Natural killer cell (primary cell): ENCODE results near the gene INPP5B. TPM values are rescaled to one million over a fixed set of nuclear protein-coding genes. Genes with fewer than 3 reads are reported as not detected.

Experiments used
- ATAC-seq, 3 donors: fragments of 150-1000 bp in 2 of 3; fragments of 200-7000 bp in 1 of 3; cut with Tn5 transposase; 1 replicate in 1 of 3; 2 replicates in 2 of 3; pipeline ENCODE4 v1.10.0; 2021; ENCODE audit warnings: mild to moderate bottlenecking in 2 of 3, moderate library complexity in 2 of 3
- DNase-seq, 2 donors: peaks; one replicate each; pipeline versions ENCODE4 v3.0.0 to v3.0.0-alpha.2; 2013 to 2021; ENCODE audit warnings: mixed read lengths in 1 of 2
- H3K27ac ChIP-seq: one replicate; pipeline ENCODE4 v1.5.1; 2013; ENCODE audit warnings: mild to moderate bottlenecking, low read length
- H3K27me3 ChIP-seq: one replicate; pipeline ENCODE4 v1.6.1; 2013; ENCODE audit warnings: low read length; ENCODE audit not compliant: control insufficient read depth, insufficient read depth
- H3K36me3 ChIP-seq: one replicate; pipeline ENCODE4 v1.6.1; 2013; ENCODE audit warnings: low read length; ENCODE audit not compliant: control insufficient read depth, insufficient read depth
- H3K4me1 ChIP-seq: one replicate; pipeline ENCODE4 v1.6.1; 2013; ENCODE audit warnings: low read length; ENCODE audit not compliant: control insufficient read depth, insufficient read depth
- H3K4me3 ChIP-seq: one replicate; pipeline ENCODE4 v1.5.1; 2013; ENCODE audit warnings: low read length
- H3K9me3 ChIP-seq: one replicate; pipeline ENCODE4 v1.6.1; 2013; ENCODE audit warnings: low read length; ENCODE audit not compliant: control insufficient read depth, insufficient read depth
- H3K27ac Mint-ChIP-seq, 2 donors: one replicate each; pipeline ENCODE4 v1.8.0; 2022; ENCODE audit warnings: mild to moderate bottlenecking in 2 of 2, mixed read lengths in 2 of 2, moderate library complexity in 1 of 2
- H3K27me3 Mint-ChIP-seq, 2 donors: one replicate each; pipeline ENCODE4 v1.8.0; 2022; ENCODE audit warnings: low read depth in 2 of 2, mixed read lengths in 2 of 2
- H3K36me3 Mint-ChIP-seq: one replicate; pipeline ENCODE4 v1.8.0; 2022; ENCODE audit warnings: mixed read lengths
- H3K4me1 Mint-ChIP-seq, 2 donors: one replicate each; pipeline ENCODE4 v1.8.0; 2022; ENCODE audit warnings: mixed read lengths in 2 of 2
- H3K4me3 Mint-ChIP-seq: one replicate; pipeline ENCODE4 v1.8.0; 2022; ENCODE audit warnings: mild to moderate bottlenecking, moderate library complexity, mixed read lengths
- H3K9me3 Mint-ChIP-seq, 2 donors: one replicate each; pipeline ENCODE4 v1.8.0; 2022; ENCODE audit warnings: mixed read lengths in 2 of 2
- WGBS: methylation state at CpG from one replicate; pipeline ENCODE4 v1.1.7; 2013; ENCODE audit warnings: missing lambda C conversion rate; ENCODE audit not compliant: insufficient coverage; 5-methylcytosine and 5-hydroxymethylcytosine counted together
- intact Hi-C: fragments of 100-400 bp; cut with micrococcal nuclease; formaldehyde crosslinking; loops from one replicate; pipeline ENCODE4 v1.14.2; 2022
- total RNA-seq, 4 donors: library from RNA; stranded (reverse); fragments of 120-200 nt in 1 of 4; gene quantifications; one replicate each; pipeline versions ENCODE4 v1.2.3 to v1.2.4, GENCODE V29; 2013 to 2022
- TF ChIP-seq, protein P1 (sequence below): fragments of 200-600 bp; IDR thresholded peaks from one replicate; pipeline ENCODE4 v1.8.0; 2022; ENCODE audit warnings: antibody characterized with exemption

The INPP5B gene
- total RNA-seq, 3 donors from 2014 or later (not counting 1 experiment from before 2014, with no cell fraction given), result 34.0 to 66.2 (median 54.7) TPM

DNA sequence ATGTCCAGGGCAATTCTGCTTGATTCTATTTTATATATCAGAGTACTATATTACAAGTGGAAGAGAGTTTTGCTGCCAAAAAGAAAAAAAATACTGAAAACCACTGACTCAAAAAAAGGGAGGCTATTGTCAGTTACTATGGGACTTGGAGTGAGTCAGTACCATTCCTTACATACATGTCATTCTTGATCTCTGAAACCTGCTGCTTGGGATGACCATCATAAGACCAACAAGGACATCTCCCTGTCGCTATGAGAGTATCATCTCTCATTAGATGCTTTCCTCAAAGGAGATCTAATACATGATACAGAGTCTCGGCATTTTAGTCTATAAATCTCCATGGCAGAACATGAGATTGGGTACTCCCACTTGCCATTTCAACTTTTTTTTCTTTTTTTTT lies 11.8 kb upstream of the INPP5B start:
- Histone ChIP-seq H3K36me3 (peaks cover 43% of the 10 kb centered on the region), H3K27me3 (no peaks in the 10 kb centered on the region), H3K9me3 (no peaks in the 10 kb centered on the region), H3K4me3 (no peak overlapping the region), H3K4me1 (no peaks in the 10 kb centered on the region), H3K27ac (no peak overlapping the region)
- TF ChIP-seq, protein P1, sequence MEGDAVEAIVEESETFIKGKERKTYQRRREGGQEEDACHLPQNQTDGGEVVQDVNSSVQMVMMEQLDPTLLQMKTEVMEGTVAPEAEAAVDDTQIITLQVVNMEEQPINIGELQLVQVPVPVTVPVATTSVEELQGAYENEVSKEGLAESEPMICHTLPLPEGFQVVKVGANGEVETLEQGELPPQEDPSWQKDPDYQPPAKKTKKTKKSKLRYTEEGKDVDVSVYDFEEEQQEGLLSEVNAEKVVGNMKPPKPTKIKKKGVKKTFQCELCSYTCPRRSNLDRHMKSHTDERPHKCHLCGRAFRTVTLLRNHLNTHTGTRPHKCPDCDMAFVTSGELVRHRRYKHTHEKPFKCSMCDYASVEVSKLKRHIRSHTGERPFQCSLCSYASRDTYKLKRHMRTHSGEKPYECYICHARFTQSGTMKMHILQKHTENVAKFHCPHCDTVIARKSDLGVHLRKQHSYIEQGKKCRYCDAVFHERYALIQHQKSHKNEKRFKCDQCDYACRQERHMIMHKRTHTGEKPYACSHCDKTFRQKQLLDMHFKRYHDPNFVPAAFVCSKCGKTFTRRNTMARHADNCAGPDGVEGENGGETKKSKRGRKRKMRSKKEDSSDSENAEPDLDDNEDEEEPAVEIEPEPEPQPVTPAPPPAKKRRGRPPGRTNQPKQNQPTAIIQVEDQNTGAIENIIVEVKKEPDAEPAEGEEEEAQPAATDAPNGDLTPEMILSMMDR, result no peak
- DNase-seq (no peak), ATAC-seq (no peak)
- intact Hi-C loops, result no loop called here
- Mint-ChIP-seq H3K9me3 (no peaks in the 10 kb centered on the region), H3K4me3 (no peak overlapping the region), H3K27me3 (no peaks in the 10 kb centered on the region), H3K27ac (no peak overlapping the region), H3K36me3 (peaks cover 8% of the 10 kb centered on the region), H3K4me1 (no peaks in the 10 kb centered on the region)
- WGBS, result 100% methylated on average over 2 of the region's 2 CpGs

DNA sequence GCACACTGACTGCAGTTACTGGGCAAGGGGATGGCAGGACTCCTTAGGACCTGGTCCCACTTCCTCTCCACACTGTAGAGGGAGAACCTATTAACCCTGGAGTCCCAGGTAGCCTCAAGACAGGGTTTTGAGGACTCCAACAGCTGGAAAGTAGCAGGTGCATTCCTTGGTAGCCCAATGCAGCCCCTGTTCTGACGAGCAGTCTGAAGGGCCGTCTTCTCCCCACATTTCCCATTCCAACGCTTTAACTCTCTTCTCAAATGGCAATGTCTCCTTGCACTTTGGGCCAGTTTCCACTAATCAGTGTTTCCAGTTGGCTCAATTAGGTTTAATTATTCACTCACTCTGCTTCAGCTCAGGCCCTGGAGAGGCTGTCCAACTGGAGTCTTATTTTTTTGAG lies 8.8 kb upstream of the INPP5B start:
- DNase-seq (no peak), ATAC-seq (no peak)
- Mint-ChIP-seq H3K36me3 (peaks cover 8% of the 10 kb centered on the region), H3K9me3 (no peaks in the 10 kb centered on the region), H3K27me3 (no peaks in the 10 kb centered on the region), H3K4me3 (no peak overlapping the region), H3K4me1 (no peaks in the 10 kb centered on the region), H3K27ac (no peak overlapping the region)
- intact Hi-C loops, result no loop called here
- 94% methylated on average over 3 of the region's 3 CpGs for WGBS
- H3K36me3 ChIP-seq, result peaks cover 34% of the 10 kb centered on the region
- no peak overlapping the region for H3K4me3 ChIP-seq
- no peaks in the 10 kb centered on the region for H3K27me3 ChIP-seq
- H3K4me1 ChIP-seq, result no peaks in the 10 kb centered on the region
- no peaks in the 10 kb centered on the region for H3K9me3 ChIP-seq
- no peak overlapping the region for H3K27ac ChIP-seq
- TF ChIP-seq, protein P1, result no peak

DNA sequence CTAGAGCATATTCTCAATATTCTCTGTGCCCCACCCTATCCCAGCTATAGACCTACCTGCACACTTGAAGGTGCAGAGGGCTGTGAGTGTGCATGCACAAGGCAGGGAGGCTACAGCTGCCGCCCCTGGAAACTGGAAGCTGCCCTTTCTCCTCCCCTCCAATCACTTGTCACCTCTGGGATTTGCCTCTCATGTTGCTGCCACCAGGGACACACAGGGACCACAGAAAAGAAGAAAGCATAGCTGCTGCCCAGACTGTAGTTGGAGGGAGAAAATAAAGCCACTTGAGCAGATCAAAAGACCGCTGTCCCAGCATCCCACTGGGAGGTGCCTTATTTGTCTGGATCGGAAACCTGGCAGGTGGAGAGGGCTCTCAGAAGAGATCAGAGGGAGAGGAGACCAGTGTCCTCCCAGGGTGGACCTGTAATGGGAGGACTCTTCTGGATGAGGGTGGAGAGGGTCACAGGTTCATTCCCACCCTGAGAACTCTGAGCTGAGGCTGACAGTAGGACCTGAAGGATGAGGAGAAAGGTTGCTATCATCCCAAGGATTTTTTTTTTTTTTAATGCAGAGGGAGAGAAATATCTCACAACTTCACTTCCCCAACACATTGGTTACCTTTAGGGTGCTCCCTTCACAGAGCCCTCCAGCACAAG lies 7.6 kb upstream of the INPP5B start:
- Histone ChIP-seq H3K4me3 (no peak overlapping the region), H3K9me3 (no peaks in the 10 kb centered on the region), H3K27ac (no peak overlapping the region), H3K4me1 (no peaks in the 10 kb centered on the region), H3K27me3 (no peaks in the 10 kb centered on the region), H3K36me3 (peaks cover 25% of the 10 kb centered on the region)
- Mint-ChIP-seq H3K4me1 (no peaks in the 10 kb centered on the region), H3K36me3 (no peaks in the 10 kb centered on the region), H3K27ac (no peak overlapping the region), H3K9me3 (no peaks in the 10 kb centered on the region), H3K27me3 (no peaks in the 10 kb centered on the region), H3K4me3 (no peak overlapping the region)
- intact Hi-C loops, result no loop called here
- WGBS, result 92% methylated on average over 3 of the region's 3 CpGs
- ATAC-seq (no peak), DNase-seq (no peak)
- TF ChIP-seq, protein P1, result no peak

DNA sequence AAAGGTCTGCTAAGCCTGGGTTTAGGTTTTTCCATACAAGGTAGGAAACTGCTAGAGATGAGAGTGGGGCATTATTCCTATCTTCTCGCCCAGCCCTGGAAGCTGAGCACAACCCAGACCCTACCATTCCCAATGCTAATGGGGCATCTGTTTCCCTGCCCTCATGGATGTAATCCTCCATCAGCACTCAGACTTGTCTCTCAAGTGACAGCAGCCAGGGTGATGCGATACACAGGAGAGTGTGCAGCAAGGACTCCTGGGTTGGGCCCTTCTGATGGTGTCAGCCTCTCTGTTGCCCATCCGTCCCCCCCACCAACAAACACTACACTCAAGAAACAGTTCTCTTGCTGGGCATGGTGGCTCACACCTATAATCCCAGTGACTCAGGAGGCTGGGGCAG lies 5.9 kb upstream of the INPP5B start:
- H3K27ac Mint-ChIP-seq, result no peak overlapping the region

More for the DNA sequence above, 5.9 kb upstream of the INPP5B start:
- intact Hi-C loops, result no loop called here
- Histone ChIP-seq H3K27ac (no peak overlapping the region), H3K9me3 (no peaks in the 10 kb centered on the region), H3K36me3 (peaks cover 9% of the 10 kb centered on the region), H3K27me3 (no peaks in the 10 kb centered on the region), H3K4me3 (no peak overlapping the region), H3K4me1 (no peaks in the 10 kb centered on the region)
- 95% methylated on average over 3 of the region's 3 CpGs for WGBS
- H3K4me3 Mint-ChIP-seq, result no peak overlapping the region
- H3K9me3 Mint-ChIP-seq, result no peaks in the 10 kb centered on the region
- DNase-seq (no peak), ATAC-seq (no peak)
- TF ChIP-seq, protein P1, result no peak
- no peaks in the 10 kb centered on the region for H3K27me3 Mint-ChIP-seq
- no peaks in the 10 kb centered on the region for H3K36me3 Mint-ChIP-seq
- H3K4me1 Mint-ChIP-seq, result peaks cover 0 to under 1% of the 10 kb centered on the region in 2 donors
